Subcutaneous abdominal adipose tissue (tissue), 5 donors: Measurements from ENCODE around the gene MAPKBP1.
A peak's percentile ranks its signal among the peaks of the same experiment; 100 is the strongest.
"Not testable (repeated sequence)": the region's sequence is repeated elsewhere in the genome, so short reads cannot be mapped to it uniquely, and the experiment has no call there.

Source experiments
- H3K27ac ChIP-seq: one replicate; pipeline ENCODE4 v1.7.0; 2013; ENCODE audit warnings: low read depth, mild to moderate bottlenecking, inconsistent platforms, low read length, moderate library complexity
- H3K27me3 ChIP-seq, 5 donors: one replicate each; pipeline ENCODE4 v1.7.0; 2013; ENCODE audit warnings: low read length in 5 of 5, inconsistent platforms in 1 of 5; ENCODE audit not compliant: control insufficient read depth in 5 of 5, insufficient read depth in 4 of 5
- H3K36me3 ChIP-seq, 5 donors: one replicate each; pipeline ENCODE4 v1.7.0; 2013; ENCODE audit warnings: low read length in 5 of 5; ENCODE audit not compliant: control insufficient read depth in 5 of 5, insufficient read depth in 5 of 5
- H3K4me1 ChIP-seq, 5 donors: one replicate each; pipeline ENCODE4 v1.7.0; 2013; ENCODE audit warnings: low read length in 5 of 5, mild to moderate bottlenecking in 3 of 5, moderate library complexity in 1 of 5; ENCODE audit not compliant: control insufficient read depth in 5 of 5, insufficient read depth in 5 of 5
- H3K4me3 ChIP-seq, 5 donors: one replicate each; pipeline ENCODE4 v1.7.0; 2013; ENCODE audit warnings: low read length in 5 of 5, low read depth in 1 of 5
- H3K9ac ChIP-seq, 5 donors: one replicate each; pipeline ENCODE4 v1.7.0; 2013; ENCODE audit warnings: low read length in 5 of 5, mild to moderate bottlenecking in 4 of 5, moderate library complexity in 3 of 5
- H3K9me3 ChIP-seq, 5 donors: one replicate each; pipeline ENCODE4 v1.7.0; 2013; ENCODE audit warnings: low read length in 5 of 5; ENCODE audit not compliant: control insufficient read depth in 5 of 5
- donor health status: healthy.
- donor health status: healthy.
- donor health status: healthy.
- donor health status: healthy.
- donor health status: healthy.

The MAPKBP1 gene

GRCh38 chr15:41825145-41825544, 50.9 kb downstream of the MAPKBP1 start:
- Histone ChIP-seq H3K9ac (no peak overlapping the region), H3K36me3 (peaks cover 0 to 60% (median 48%) of the 10 kb centered on the region in 5 donors), H3K27ac (no peak overlapping the region), H3K27me3 (no peaks in the 10 kb centered on the region), H3K4me1 (peaks cover 0 to 26% (median 23%) of the 10 kb centered on the region in 5 donors), H3K4me3 (no peak overlapping the region), H3K9me3 (no peaks in the 10 kb centered on the region)

- no peak overlapping the region for H3K27ac ChIP-seq
- H3K4me1 ChIP-seq, result peaks cover 0 to 26% (median 23%) of the 10 kb centered on the region in 5 donors
- no peak overlapping the region for H3K4me3 ChIP-seq
- H3K27me3 ChIP-seq, result no peaks in the 10 kb centered on the region
- no peaks in the 10 kb centered on the region for H3K9me3 ChIP-seq
- H3K9ac ChIP-seq, result no peak overlapping the region
- peaks cover 0 to 59% (median 41%) of the 10 kb centered on the region in 5 donors for H3K36me3 ChIP-seq
Measured at GRCh38 chr15:41825572-41826535, 51.6 kb downstream of the MAPKBP1 start.

- H3K9ac ChIP-seq, result peak overlapping the region in 3 of 5 donors; percentile 59 to 63 (median 61)
- H3K27ac ChIP-seq, result no peak overlapping the region
- H3K9me3 ChIP-seq, result no peaks in the 10 kb centered on the region
- H3K27me3 ChIP-seq, result no peaks in the 10 kb centered on the region
- H3K4me3 ChIP-seq, result peak overlapping the region in 4 of 5 donors; percentile 58 to 92 (median 78)
- peaks cover 0 to 56% (median 38%) of the 10 kb centered on the region in 5 donors for H3K36me3 ChIP-seq
- peaks cover 0 to 26% (median 23%) of the 10 kb centered on the region in 5 donors for H3K4me1 ChIP-seq
Measured at GRCh38 chr15:41827290-41827879, 53.1 kb downstream of the MAPKBP1 start.

GRCh38 chr15:41827880-41828806, 53.9 kb downstream of the MAPKBP1 start, which contains the start of gene JMJD7:
JMJD7 (plus strand) TSS chr15:41828092; CDS start chr15:41828125, 33 bp downstream.
- Histone ChIP-seq H3K27me3 (no peaks in the 10 kb centered on the region), H3K9ac (peak within 1 kb of the TSS; percentile 78 to 93 (median 89)), H3K36me3 (peaks cover 0 to 52% (median 34%) of the 10 kb centered on the region in 5 donors), H3K27ac (peak within 1 kb of the TSS; percentile 70), H3K9me3 (no peaks in the 10 kb centered on the region), H3K4me3 (peak within 1 kb of the TSS; percentile 82 to 93 (median 90)), H3K4me1 (peaks cover 0 to 32% (median 23%) of the 10 kb centered on the region in 5 donors)

- H3K27ac ChIP-seq, result peak overlapping the region; percentile 70
- no peaks in the 10 kb centered on the region for H3K27me3 ChIP-seq
- peaks cover 0 to 46% (median 27%) of the 10 kb centered on the region in 5 donors for H3K36me3 ChIP-seq
- H3K9me3 ChIP-seq, result no peaks in the 10 kb centered on the region
- peak overlapping the region; percentile 82 to 93 (median 90) for H3K4me3 ChIP-seq
- peaks cover 0 to 32% (median 23%) of the 10 kb centered on the region in 5 donors for H3K4me1 ChIP-seq
- H3K9ac ChIP-seq, result peak overlapping the region; percentile 78 to 93 (median 89)
Measured at GRCh38 chr15:41828807-41829141, 54.5 kb downstream of the MAPKBP1 start.

- H3K9ac ChIP-seq, result no peak overlapping the region
- H3K36me3 ChIP-seq, result peaks cover 0 to 38% (median 20%) of the 10 kb centered on the region in 5 donors
- H3K27me3 ChIP-seq, result no peaks in the 10 kb centered on the region
- H3K4me3 ChIP-seq, result no peak overlapping the region
- peaks cover 0 to 32% (median 23%) of the 10 kb centered on the region in 5 donors for H3K4me1 ChIP-seq
- H3K9me3 ChIP-seq, result no peaks in the 10 kb centered on the region
- H3K27ac ChIP-seq, result no peak overlapping the region
Measured at GRCh38 chr15:41829959-41830646, 55.8 kb downstream of the MAPKBP1 start.

- H3K9me3 ChIP-seq, H3K27ac ChIP-seq, H3K4me3 ChIP-seq, H3K9ac ChIP-seq, H3K27me3 ChIP-seq: not testable (repeated sequence)
- Histone ChIP-seq H3K4me1 (peaks cover 0 to 32% (median 23%) of the 10 kb centered on the region in 5 donors), H3K36me3 (peaks cover 0 to 35% (median 22%) of the 10 kb centered on the region in 5 donors)
Measured at GRCh38 chr15:41831291-41831690, 57.0 kb downstream of the MAPKBP1 start.

GRCh38 chr15:41832208-41832607, 57.9 kb downstream of the MAPKBP1 start:
- Histone ChIP-seq H3K36me3 (peaks cover 0 to 43% (median 31%) of the 10 kb centered on the region in 5 donors), H3K9ac (no peak overlapping the region), H3K4me3 (no peak overlapping the region), H3K9me3 (no peaks in the 10 kb centered on the region), H3K27me3 (no peaks in the 10 kb centered on the region), H3K27ac (no peak overlapping the region), H3K4me1 (peaks cover 0 to 30% (median 22%) of the 10 kb centered on the region in 5 donors)

GRCh38 chr15:41832875-41833274, 58.6 kb downstream of the MAPKBP1 start:
- H3K4me1 ChIP-seq, result peaks cover 0 to 26% (median 17%) of the 10 kb centered on the region in 5 donors
- no peak overlapping the region for H3K27ac ChIP-seq
- H3K9ac ChIP-seq, result no peak overlapping the region
- peaks cover 0 to 47% (median 33%) of the 10 kb centered on the region in 5 donors for H3K36me3 ChIP-seq
- no peaks in the 10 kb centered on the region for H3K9me3 ChIP-seq
- no peaks in the 10 kb centered on the region for H3K27me3 ChIP-seq
- no peak overlapping the region for H3K4me3 ChIP-seq
